GM23338 (cell line): ENCODE measurements around the gene RNF150.

Experiments
- CTCF ChIP-seq, 2 experiments: fragments of 200-600 bp in 1 of 2; sonication (generic) in 1 of 2; conservative IDR thresholded peaks; 2 replicates each; pipeline versions ENCODE4 v1.5.1 to v1.6.1; 2016 to 2017; ENCODE audit warnings: antibody characterized with exemption in 2 of 2, low read depth in 2 of 2, mild to moderate bottlenecking in 2 of 2, moderate library complexity in 1 of 2
- JUNB ChIP-seq: IDR thresholded peaks from one replicate; pipeline ENCODE4 v1.6.1; 2016; ENCODE audit warnings: antibody characterized with exemption; ENCODE audit not compliant: unreplicated experiment
- POLR2AphosphoS5 ChIP-seq: IDR thresholded peaks from 2 replicates; pipeline ENCODE4 v1.6.1; 2016; ENCODE audit warnings: antibody characterized with exemption, low read depth
- REST ChIP-seq: IDR thresholded peaks from one replicate; pipeline ENCODE4 v1.6.1; 2018; ENCODE audit warnings: antibody characterized with exemption; ENCODE audit not compliant: unreplicated experiment

- TF ChIP-seq POLR2AphosphoS5 (no peak), CTCF (conservative IDR thresholded peaks at IDR 0.05; ENCODE audit: low read depth in 2 of 2) (no peak), JUNB (no peak), REST (no peak)
Measured at GRCh38 chr4:141132072-141132708, 1.1 kb downstream of the RNF150 start.
